Hepatocyte (in vitro differentiated cells): ENCODE data around the gene PTGS1. TPM values are rescaled to one million over a fixed set of nuclear protein-coding genes. Genes with fewer than 3 reads are reported as not detected.

Source experiments
- DNase-seq: peaks from one replicate; pipeline ENCODE4 v3.0.0-alpha.2; 2016; ENCODE audit warnings: low spot score
- H2AFZ ChIP-seq: fragments of 200-600 bp; sonication (generic); 2 replicates; pipeline ENCODE4 v1.6.0; 2016; ENCODE audit warnings: antibody characterized with exemption, mild to moderate bottlenecking
- H3K27ac ChIP-seq: fragments of 200-600 bp; sonication (generic); 2 replicates; pipeline ENCODE4 v1.5.1; 2016; ENCODE audit warnings: mild to moderate bottlenecking
- H3K27me3 ChIP-seq: fragments of 200-600 bp; sonication (generic); 2 replicates; pipeline ENCODE4 v1.6.1; 2016
- H3K36me3 ChIP-seq: fragments of 200-600 bp; sonication (generic); replicated peaks from 2 replicates; pipeline ENCODE4 v1.5.1; 2016; ENCODE audit warnings: low read depth; ENCODE audit not compliant: insufficient read depth
- H3K4me1 ChIP-seq: fragments of 200-600 bp; sonication (generic); 2 replicates; pipeline ENCODE4 v1.5.1; 2016; ENCODE audit warnings: mild to moderate bottlenecking, moderate library complexity; ENCODE audit not compliant: insufficient read depth
- H3K4me2 ChIP-seq: fragments of 200-600 bp; sonication (generic); 2 replicates; pipeline ENCODE4 v1.6.0; 2016
- H3K4me3 ChIP-seq: fragments of 200-600 bp; sonication (generic); 2 replicates; pipeline ENCODE4 v1.5.1; 2016; ENCODE audit warnings: mild to moderate bottlenecking
- H3K79me2 ChIP-seq: fragments of 200-600 bp; sonication (generic); 2 replicates; pipeline ENCODE4 v1.6.0; 2017; ENCODE audit warnings: mild to moderate bottlenecking
- H3K9me2 ChIP-seq: fragments of 200-600 bp; sonication (generic); replicated peaks from 2 replicates; pipeline ENCODE4 v1.6.0; 2017; ENCODE audit warnings: mild to moderate bottlenecking; ENCODE audit not compliant: insufficient read depth
- H3K9me3 ChIP-seq: fragments of 200-600 bp; sonication (generic); 2 replicates; pipeline ENCODE4 v1.5.1; 2016; ENCODE audit warnings: low read depth, mild to moderate bottlenecking
- H4K20me1 ChIP-seq: fragments of 200-600 bp; sonication (generic); 2 replicates; pipeline ENCODE4 v1.6.0; 2016; ENCODE audit warnings: mild to moderate bottlenecking; ENCODE audit not compliant: insufficient read depth, poor library complexity, severe bottlenecking
- EZH2 ChIP-seq: fragments of 200-600 bp; sonication (generic); IDR thresholded peaks from 2 replicates; pipeline ENCODE4 v1.6.1; 2016; ENCODE audit warnings: antibody characterized with exemption, mild to moderate bottlenecking, borderline replicate concordance
- EZH2phosphoT487 ChIP-seq: fragments of 200-600 bp; sonication (generic); IDR thresholded peaks from one replicate; pipeline ENCODE4 v1.6.1; 2018; ENCODE audit warnings: antibody characterized with exemption, mild to moderate bottlenecking, low read depth, moderate library complexity; ENCODE audit not compliant: unreplicated experiment, severe bottlenecking
- WGBS: methylation state at CpG from one replicate; pipeline ENCODE4 v1.1.6; 2016; ENCODE audit warnings: low lambda C conversion rate; ENCODE audit errors: missing lambda C conversion rate; 5-methylcytosine and 5-hydroxymethylcytosine counted together
- polyA plus RNA-seq: library from polyadenylated mRNA; unstranded; fragments of >200 nt; fragmentation: Nextera tagmentation; extraction: Ambion mirVana; gene quantifications from 2 replicates; pipeline ENCODE4 v1.2.1, GENCODE V29; 2016
- total RNA-seq: library from RNA; depleted of rRNA; stranded (reverse); fragments of >200 nt; gene quantifications from 2 replicates; pipeline ENCODE4 v1.2.3, GENCODE V29; 2014
- TF ChIP-seq, protein P1 (sequence below): fragments of 200-600 bp; sonication (generic); IDR thresholded peaks from 2 replicates; pipeline ENCODE4 v1.5.1; 2016; ENCODE audit warnings: antibody characterized with exemption, mild to moderate bottlenecking; ENCODE audit not compliant: poor library complexity

PTGS1 gene
- total and polyA plus RNA-seq, 2 experiments from 2014 or later: 4.2 to 7.3 TPM

- no peak for DNase-seq
- no peaks in the 10 kb centered on the region for H3K36me3 ChIP-seq
- no peak overlapping the region for H3K4me2 ChIP-seq
- H3K4me3 ChIP-seq: no peak overlapping the region
- H4K20me1 ChIP-seq: no peaks in the 10 kb centered on the region
- H3K4me1 ChIP-seq: peaks cover 12% of the 10 kb centered on the region
- TF ChIP-seq EZH2phosphoT487 (no peak), EZH2 (no peak)
- TF ChIP-seq, protein P1, sequence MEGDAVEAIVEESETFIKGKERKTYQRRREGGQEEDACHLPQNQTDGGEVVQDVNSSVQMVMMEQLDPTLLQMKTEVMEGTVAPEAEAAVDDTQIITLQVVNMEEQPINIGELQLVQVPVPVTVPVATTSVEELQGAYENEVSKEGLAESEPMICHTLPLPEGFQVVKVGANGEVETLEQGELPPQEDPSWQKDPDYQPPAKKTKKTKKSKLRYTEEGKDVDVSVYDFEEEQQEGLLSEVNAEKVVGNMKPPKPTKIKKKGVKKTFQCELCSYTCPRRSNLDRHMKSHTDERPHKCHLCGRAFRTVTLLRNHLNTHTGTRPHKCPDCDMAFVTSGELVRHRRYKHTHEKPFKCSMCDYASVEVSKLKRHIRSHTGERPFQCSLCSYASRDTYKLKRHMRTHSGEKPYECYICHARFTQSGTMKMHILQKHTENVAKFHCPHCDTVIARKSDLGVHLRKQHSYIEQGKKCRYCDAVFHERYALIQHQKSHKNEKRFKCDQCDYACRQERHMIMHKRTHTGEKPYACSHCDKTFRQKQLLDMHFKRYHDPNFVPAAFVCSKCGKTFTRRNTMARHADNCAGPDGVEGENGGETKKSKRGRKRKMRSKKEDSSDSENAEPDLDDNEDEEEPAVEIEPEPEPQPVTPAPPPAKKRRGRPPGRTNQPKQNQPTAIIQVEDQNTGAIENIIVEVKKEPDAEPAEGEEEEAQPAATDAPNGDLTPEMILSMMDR: no peak
- H3K9me3 ChIP-seq: no peaks in the 10 kb centered on the region
- H3K9me2 ChIP-seq: no peaks in the 10 kb centered on the region
- H3K27me3 ChIP-seq: peaks cover 32% of the 10 kb centered on the region
- no peak overlapping the region for H3K27ac ChIP-seq
- H3K79me2 ChIP-seq: no peaks in the 10 kb centered on the region
- H2AFZ ChIP-seq: no peak overlapping the region
- WGBS: 90% methylated on average over 8 of the region's 8 CpGs
Observed at GRCh38 chr9:122371846-122372245, 1.0 kb downstream of the PTGS1 start.

- TF ChIP-seq, protein P1: no peak
- TF ChIP-seq EZH2: no peak
- no peak for TF ChIP-seq EZH2phosphoT487
- H2AFZ ChIP-seq: no peak overlapping the region
- no peak overlapping the region for H3K4me3 ChIP-seq
- no peak for DNase-seq
- peaks cover 16% of the 10 kb centered on the region for H3K4me1 ChIP-seq
- H3K36me3 ChIP-seq: no peaks in the 10 kb centered on the region
- no peaks in the 10 kb centered on the region for H3K9me3 ChIP-seq
- no peak overlapping the region for H3K4me2 ChIP-seq
- no peaks in the 10 kb centered on the region for H3K79me2 ChIP-seq
- no peaks in the 10 kb centered on the region for H4K20me1 ChIP-seq
- no peak overlapping the region for H3K27ac ChIP-seq
- no peaks in the 10 kb centered on the region for H3K9me2 ChIP-seq
- 85% methylated on average over 19 of the region's 19 CpGs for WGBS
- peaks cover 32% of the 10 kb centered on the region for H3K27me3 ChIP-seq
Observed at GRCh38 chr9:122372856-122373845, 2.3 kb downstream of the PTGS1 start.

- H3K4me2 ChIP-seq: peak overlapping the region; percentile 61
Observed at GRCh38 chr9:122374885-122375420, 4.1 kb downstream of the PTGS1 start.

More at GRCh38 chr9:122374885-122375420, 4.1 kb downstream of the PTGS1 start:
- Histone ChIP-seq H3K27me3 (peaks cover 26% of the 10 kb centered on the region), H3K4me1 (peaks cover 16% of the 10 kb centered on the region), H2AFZ (peak overlapping the region; percentile 49), H3K79me2 (no peaks in the 10 kb centered on the region), H3K36me3 (no peaks in the 10 kb centered on the region), H3K9me2 (no peaks in the 10 kb centered on the region), H3K27ac (peak overlapping the region; percentile 53), H4K20me1 (no peaks in the 10 kb centered on the region), H3K9me3 (no peaks in the 10 kb centered on the region), H3K4me3 (no peak overlapping the region)
- DNase-seq: peak; percentile 78
- TF ChIP-seq, protein P1: no peak
- TF ChIP-seq EZH2phosphoT487 (no peak), EZH2 (no peak)
- WGBS: 28% methylated on average over 8 of the region's 14 CpGs
